Liver (tissue), 9 donors: ENCODE measurements around the gene LPO. TPM values are rescaled to one million over a fixed set of nuclear protein-coding genes. Genes with fewer than 3 reads are reported as not detected.

Source experiments
- DNase-seq: peaks from one replicate; pipeline ENCODE4 v3.0.0-alpha.2; 2017; ENCODE audit warnings: low spot score
- H3K27ac ChIP-seq, 2 donors: one replicate each; pipeline ENCODE4 v1.7.0; 2013; ENCODE audit warnings: inconsistent platforms in 2 of 2, low read length in 2 of 2, control low read depth in 1 of 2, low read depth in 1 of 2, mild to moderate bottlenecking in 1 of 2
- H3K27me3 ChIP-seq, 4 donors: one replicate each; pipeline versions ENCODE4 v1.6.1 to v1.7.0; 2013; ENCODE audit warnings: low read length in 3 of 4, inconsistent platforms in 1 of 4, mild to moderate bottlenecking in 1 of 4, moderate library complexity in 1 of 4; ENCODE audit not compliant: control insufficient read depth in 4 of 4, insufficient read depth in 4 of 4
- H3K36me3 ChIP-seq, 4 donors: one replicate each; pipeline versions ENCODE4 v1.6.1 to v1.7.0; 2013; ENCODE audit warnings: low read length in 3 of 4, mild to moderate bottlenecking in 3 of 4, low read depth in 1 of 4, moderate library complexity in 1 of 4; ENCODE audit not compliant: control insufficient read depth in 4 of 4, insufficient read depth in 3 of 4
- H3K4me1 ChIP-seq, 4 donors: one replicate each; pipeline versions ENCODE4 v1.6.1 to v1.7.0; 2013; ENCODE audit warnings: low read length in 3 of 4, mild to moderate bottlenecking in 3 of 4, moderate library complexity in 1 of 4; ENCODE audit not compliant: control insufficient read depth in 4 of 4, insufficient read depth in 4 of 4
- H3K4me3 ChIP-seq, 3 donors: one replicate each; pipeline versions ENCODE4 v1.6.1 to v1.7.0; 2013; ENCODE audit warnings: low read length in 3 of 3, control low read depth in 1 of 3, low read depth in 1 of 3, mild to moderate bottlenecking in 1 of 3
- H3K9ac ChIP-seq, 2 donors: one replicate each; pipeline ENCODE4 v1.7.0; 2013; ENCODE audit warnings: low read length in 2 of 2, mild to moderate bottlenecking in 2 of 2, moderate library complexity in 2 of 2, control low read depth in 1 of 2, low read depth in 1 of 2
- H3K9me3 ChIP-seq, 4 donors: one replicate each; pipeline versions ENCODE4 v1.6.1 to v1.7.0; 2013; ENCODE audit warnings: low read length in 3 of 4; ENCODE audit not compliant: control insufficient read depth in 4 of 4
- ATF3 ChIP-seq: IDR thresholded peaks from 2 replicates; pipeline ENCODE4 v1.6.1; 2016; ENCODE audit warnings: antibody characterized with exemption
- EGR1 ChIP-seq, 2 donors: IDR thresholded peaks; 2 replicates each; pipeline ENCODE4 v1.6.1; 2016 to 2018; ENCODE audit warnings: antibody characterized with exemption in 2 of 2, low read depth in 2 of 2
- FOXA1 ChIP-seq: IDR thresholded peaks from 2 replicates; pipeline ENCODE4 v1.6.1; 2016; ENCODE audit warnings: antibody characterized with exemption
- GABPA ChIP-seq, 2 donors: IDR thresholded peaks in 1 of 2; conservative IDR thresholded peaks in 1 of 2; 2 replicates each; pipeline ENCODE4 v1.6.1; 2016; ENCODE audit warnings: antibody characterized with exemption in 2 of 2, mild to moderate bottlenecking in 1 of 2, moderate library complexity in 1 of 2
- HNF4A ChIP-seq, 2 donors: conservative IDR thresholded peaks; 2 replicates each; pipeline ENCODE4 v1.6.1; 2016; ENCODE audit warnings: antibody characterized with exemption in 2 of 2, mild to moderate bottlenecking in 2 of 2
- HNF4G ChIP-seq: IDR thresholded peaks from 2 replicates; pipeline ENCODE4 v1.6.1; 2016; ENCODE audit warnings: antibody characterized with exemption
- JUND ChIP-seq, 2 donors: IDR thresholded peaks; 2 replicates each; pipeline ENCODE4 v1.6.1; 2016; ENCODE audit warnings: antibody characterized with exemption in 2 of 2
- NR2F2 ChIP-seq: IDR thresholded peaks from 2 replicates; pipeline ENCODE4 v1.6.1; 2016; ENCODE audit warnings: antibody characterized with exemption
- RAD21 ChIP-seq, 2 donors: IDR thresholded peaks; 2 replicates each; pipeline ENCODE4 v1.6.1; 2016; ENCODE audit warnings: antibody characterized with exemption in 2 of 2, mild to moderate bottlenecking in 2 of 2
- SP1 ChIP-seq: IDR thresholded peaks from 2 replicates; pipeline ENCODE4 v1.6.1; 2018; ENCODE audit warnings: antibody characterized with exemption, mild to moderate bottlenecking
- TAF1 ChIP-seq: conservative IDR thresholded peaks from 2 replicates; pipeline ENCODE4 v1.6.1; 2016; ENCODE audit warnings: antibody characterized with exemption, mild to moderate bottlenecking
- YY1 ChIP-seq: IDR thresholded peaks from 2 replicates; pipeline ENCODE4 v1.6.1; 2016; ENCODE audit warnings: antibody characterized with exemption, mild to moderate bottlenecking
- ZBTB33 ChIP-seq: IDR thresholded peaks from 2 replicates; pipeline ENCODE4 v1.6.1; 2016; ENCODE audit warnings: antibody characterized with exemption
- WGBS: extraction: QIAGEN DNeasy Blood & Tissue Kit; methylation state at CpG from one replicate; pipeline ENCODE4 v1.1.7; 2013; 5-methylcytosine and 5-hydroxymethylcytosine counted together
- polyA plus RNA-seq, 2 donors: library from polyadenylated mRNA; stranded (reverse) in 1 of 2; unstranded in 1 of 2; fragments of 200-250 nt in 1 of 2; fragments of >200 nt in 1 of 2; fragmentation: Nextera tagmentation in 1 of 2; extraction: Ambion mirVana in 1 of 2; gene quantifications; one replicate each; pipeline versions ENCODE4 v1.2.1 to v1.2.3, GENCODE V29; 2013 to 2015
- total RNA-seq, 2 donors: library from RNA; depleted of rRNA; stranded (reverse); fragments of >200 nt; gene quantifications; one replicate each; pipeline ENCODE4 v1.2.3, GENCODE V29; 2014
- TF ChIP-seq, protein P1 (sequence below): IDR thresholded peaks from 2 replicates; pipeline ENCODE4 v1.6.1; 2016; ENCODE audit warnings: antibody characterized with exemption, mild to moderate bottlenecking
- TF ChIP-seq, protein P2 (sequence below): IDR thresholded peaks from 2 replicates; pipeline ENCODE4 v1.6.1; 2016; ENCODE audit warnings: antibody characterized with exemption
- donor health status: healthy.
- donor health status: healthy.
- donor health status: healthy.
- donor health status: healthy.
- donor health status: healthy.

LPO gene
- total and polyA plus RNA-seq, 4 donors = not detected

- Histone ChIP-seq H3K27me3 (peaks cover 0 to 7% (median 0%) of the 10 kb centered on the region in 4 donors), H3K36me3 (no peaks in the 10 kb centered on the region), H3K27ac (no peak overlapping the region), H3K4me1 (no peaks in the 10 kb centered on the region), H3K9ac (no peak overlapping the region), H3K9me3 (no peaks in the 10 kb centered on the region), H3K4me3 (no peak overlapping the region)
- TF ChIP-seq ATF3 (no peak), SP1 (no peak), YY1 (no peak), NR2F2 (no peak)
- TF ChIP-seq, protein P1, sequence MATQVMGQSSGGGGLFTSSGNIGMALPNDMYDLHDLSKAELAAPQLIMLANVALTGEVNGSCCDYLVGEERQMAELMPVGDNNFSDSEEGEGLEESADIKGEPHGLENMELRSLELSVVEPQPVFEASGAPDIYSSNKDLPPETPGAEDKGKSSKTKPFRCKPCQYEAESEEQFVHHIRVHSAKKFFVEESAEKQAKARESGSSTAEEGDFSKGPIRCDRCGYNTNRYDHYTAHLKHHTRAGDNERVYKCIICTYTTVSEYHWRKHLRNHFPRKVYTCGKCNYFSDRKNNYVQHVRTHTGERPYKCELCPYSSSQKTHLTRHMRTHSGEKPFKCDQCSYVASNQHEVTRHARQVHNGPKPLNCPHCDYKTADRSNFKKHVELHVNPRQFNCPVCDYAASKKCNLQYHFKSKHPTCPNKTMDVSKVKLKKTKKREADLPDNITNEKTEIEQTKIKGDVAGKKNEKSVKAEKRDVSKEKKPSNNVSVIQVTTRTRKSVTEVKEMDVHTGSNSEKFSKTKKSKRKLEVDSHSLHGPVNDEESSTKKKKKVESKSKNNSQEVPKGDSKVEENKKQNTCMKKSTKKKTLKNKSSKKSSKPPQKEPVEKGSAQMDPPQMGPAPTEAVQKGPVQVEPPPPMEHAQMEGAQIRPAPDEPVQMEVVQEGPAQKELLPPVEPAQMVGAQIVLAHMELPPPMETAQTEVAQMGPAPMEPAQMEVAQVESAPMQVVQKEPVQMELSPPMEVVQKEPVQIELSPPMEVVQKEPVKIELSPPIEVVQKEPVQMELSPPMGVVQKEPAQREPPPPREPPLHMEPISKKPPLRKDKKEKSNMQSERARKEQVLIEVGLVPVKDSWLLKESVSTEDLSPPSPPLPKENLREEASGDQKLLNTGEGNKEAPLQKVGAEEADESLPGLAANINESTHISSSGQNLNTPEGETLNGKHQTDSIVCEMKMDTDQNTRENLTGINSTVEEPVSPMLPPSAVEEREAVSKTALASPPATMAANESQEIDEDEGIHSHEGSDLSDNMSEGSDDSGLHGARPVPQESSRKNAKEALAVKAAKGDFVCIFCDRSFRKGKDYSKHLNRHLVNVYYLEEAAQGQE = no peak
- WGBS = 79% methylated on average over 3 of the region's 3 CpGs
- no peak for DNase-seq
Observed at GRCh38 chr17:58233543-58233942, 4.8 kb upstream of the LPO start.

DNA sequence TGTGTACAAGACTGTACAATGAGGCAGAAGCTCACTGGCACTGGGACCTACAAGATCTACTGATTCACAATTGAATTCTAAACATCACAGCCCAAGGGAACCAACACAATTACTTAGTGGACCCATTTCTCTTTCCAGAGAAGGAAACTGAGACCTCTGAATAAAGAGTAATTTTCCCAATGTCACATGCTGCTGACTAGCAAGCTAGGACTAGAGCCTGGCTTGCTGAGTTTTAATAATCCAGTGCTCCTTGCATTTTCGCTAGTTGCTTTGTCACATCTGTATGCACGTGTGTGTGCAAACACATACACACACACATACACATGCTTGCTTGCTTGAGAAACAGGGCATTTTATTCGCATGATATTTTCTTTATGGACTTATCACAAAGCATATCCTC is 3.9 kb upstream of the LPO start:
- no peaks in the 10 kb centered on the region for H3K4me1 ChIP-seq
- DNase-seq = no peak
- H3K27me3 ChIP-seq = peaks cover 0 to 7% (median 0%) of the 10 kb centered on the region in 4 donors
- H3K4me3 ChIP-seq = no peak overlapping the region
- no peak overlapping the region for H3K9ac ChIP-seq
- H3K9me3 ChIP-seq = no peaks in the 10 kb centered on the region
- TF ChIP-seq HNF4A (conservative IDR thresholded peaks at IDR 0.05) (no peak), GABPA (IDR thresholded peaks at IDR 0.05 in 1 of 2, conservative IDR thresholded peaks at IDR 0.05 in 1 of 2) (no peak), JUND (IDR thresholded peaks at IDR 0.05) (no peak)
- no peak overlapping the region for H3K27ac ChIP-seq
- H3K36me3 ChIP-seq = no peaks in the 10 kb centered on the region
- 83% methylated on average over 3 of the region's 3 CpGs for WGBS

- H3K9me3 ChIP-seq = no peaks in the 10 kb centered on the region
- H3K27me3 ChIP-seq = peaks cover 0 to 7% (median 0%) of the 10 kb centered on the region in 4 donors
- H3K4me3 ChIP-seq = no peak overlapping the region
- H3K27ac ChIP-seq = no peak overlapping the region
- no peaks in the 10 kb centered on the region for H3K36me3 ChIP-seq
- no peak for DNase-seq
- no peaks in the 10 kb centered on the region for H3K4me1 ChIP-seq
- TF ChIP-seq, protein P1 = no peak
- TF ChIP-seq NR2F2 (no peak), TAF1 (no peak), FOXA1 (no peak), EGR1 (IDR thresholded peaks at IDR 0.05; ENCODE audit: low read depth in 2 of 2) (no peak), ZBTB33 (no peak), HNF4G (no peak), ATF3 (no peak), RAD21 (IDR thresholded peaks at IDR 0.05) (no peak), HNF4A (conservative IDR thresholded peaks at IDR 0.05) (no peak)
- TF ChIP-seq, protein P2, sequence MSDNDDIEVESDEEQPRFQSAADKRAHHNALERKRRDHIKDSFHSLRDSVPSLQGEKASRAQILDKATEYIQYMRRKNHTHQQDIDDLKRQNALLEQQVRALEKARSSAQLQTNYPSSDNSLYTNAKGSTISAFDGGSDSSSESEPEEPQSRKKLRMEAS = no peak
- WGBS = 62% methylated on average over 1 of the region's 1 CpG
- H3K9ac ChIP-seq = no peak overlapping the region
Observed at GRCh38 chr17:58235821-58236220, 2.6 kb upstream of the LPO start.
